Parathyroid adenoma (tissue), 2 donors: Measurements from ENCODE around the gene UHMK1.
"Not testable (repeated sequence)": the region's sequence is repeated elsewhere in the genome, so short reads cannot be mapped to it uniquely, and the experiment has no call there.

Experiments used
- H2AFZ ChIP-seq: fragments of 300-600 bp; sonication (generic); one replicate; pipeline ENCODE4 v1.7.0; 2017; ENCODE audit warnings: antibody characterized with exemption, mild to moderate bottlenecking
- H3K27ac ChIP-seq: fragments of 300-600 bp; sonication (generic); one replicate; pipeline ENCODE4 v1.7.0; 2017
- H3K27me3 ChIP-seq: fragments of 300-600 bp; sonication (generic); one replicate; pipeline ENCODE4 v1.7.0; 2017; ENCODE audit warnings: low read length; ENCODE audit not compliant: control insufficient read depth, insufficient read depth
- H3K36me3 ChIP-seq: fragments of 300-600 bp; sonication (generic); one replicate; pipeline ENCODE4 v1.7.0; 2017; ENCODE audit warnings: low read length; ENCODE audit not compliant: control insufficient read depth, insufficient read depth
- H3K4me1 ChIP-seq: fragments of 300-600 bp; sonication (generic); one replicate; pipeline ENCODE4 v1.7.0; 2017; ENCODE audit warnings: control low read depth
- H3K4me2 ChIP-seq: fragments of 300-600 bp; sonication (generic); one replicate; pipeline ENCODE4 v1.7.0; 2017; ENCODE audit warnings: low read length
- H3K4me3 ChIP-seq: fragments of 300-600 bp; sonication (generic); one replicate; pipeline ENCODE4 v1.7.0; 2017; ENCODE audit warnings: low read depth, low read length
- H3K79me2 ChIP-seq: fragments of 300-600 bp; sonication (generic); one replicate; pipeline ENCODE4 v1.7.0; 2017; ENCODE audit warnings: control low read depth
- H3K9ac ChIP-seq: fragments of 300-600 bp; sonication (generic); one replicate; pipeline ENCODE4 v1.7.0; 2017; ENCODE audit warnings: mild to moderate bottlenecking
- H3K9me3 ChIP-seq: fragments of 300-600 bp; sonication (generic); one replicate; pipeline ENCODE4 v1.7.0; 2017; ENCODE audit warnings: low read length; ENCODE audit not compliant: control insufficient read depth
- CTCF ChIP-seq: fragments of 300-600 bp; sonication (generic); IDR thresholded peaks from one replicate; pipeline ENCODE4 v1.7.0; 2017; ENCODE audit warnings: antibody characterized with exemption, mild to moderate bottlenecking
- donor health status: primary hyperparathyroidism.

UHMK1 gene

DNA sequence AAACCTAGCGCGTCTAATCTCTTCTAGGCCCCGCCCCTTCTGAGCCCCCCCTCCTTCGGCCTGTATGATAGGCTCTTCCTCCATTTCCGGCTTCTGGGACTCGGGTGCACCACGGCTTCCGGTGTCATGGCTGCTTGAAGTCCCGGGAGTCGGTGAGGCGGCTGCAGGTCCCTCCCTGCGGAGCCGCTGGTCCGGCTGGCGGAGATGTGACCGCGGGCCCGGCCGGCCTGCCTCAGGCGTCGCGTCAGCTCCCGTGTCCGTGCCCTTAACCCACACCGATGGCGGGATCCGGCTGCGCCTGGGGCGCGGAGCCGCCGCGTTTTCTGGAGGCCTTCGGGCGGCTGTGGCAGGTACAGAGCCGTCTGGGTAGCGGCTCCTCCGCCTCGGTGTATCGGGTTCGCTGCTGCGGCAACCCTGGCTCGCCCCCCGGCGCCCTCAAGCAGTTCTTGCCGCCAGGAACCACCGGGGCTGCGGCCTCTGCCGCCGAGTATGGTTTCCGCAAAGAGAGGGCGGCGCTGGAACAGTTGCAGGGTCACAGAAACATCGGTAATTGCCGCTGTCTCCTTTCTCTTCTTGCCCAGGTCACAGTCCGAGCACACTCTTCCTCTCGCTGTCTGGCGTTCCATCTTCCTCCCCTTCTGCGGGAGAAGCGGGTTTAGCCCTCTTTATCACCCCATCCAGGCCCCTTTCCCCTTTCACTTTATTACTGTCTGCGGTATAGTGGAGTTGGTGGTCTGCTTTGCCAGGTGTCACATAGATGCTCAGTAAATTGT, at the start of gene UHMK1:
Gene UHMK1 (plus strand): TSS at position 96 of the 773 bp plus-strand sequence. CDS start 183 bp downstream, at position 279.
- Histone ChIP-seq H3K79me2 (no peaks in the 10 kb centered on the region), H2AFZ (peak within 1 kb of the TSS; percentile 94), H3K27me3 (no peaks in the 10 kb centered on the region), H3K4me1 (no peaks in the 10 kb centered on the region), H3K4me2 (peak within 1 kb of the TSS; percentile 66), H3K9ac (peak within 1 kb of the TSS; percentile 87), H3K9me3 (no peaks in the 10 kb centered on the region), H3K4me3 (peak within 1 kb of the TSS; percentile 99), H3K36me3 (no peaks in the 10 kb centered on the region), H3K27ac (peak within 1 kb of the TSS; percentile 88)
- no peak for TF ChIP-seq CTCF

GRCh38 chr1:162454361-162454760, 43.3 kb upstream of the UHMK1 start:
- not testable (repeated sequence) for H3K4me3 ChIP-seq, H3K9ac ChIP-seq, H3K27me3 ChIP-seq, H3K4me2 ChIP-seq, H3K27ac ChIP-seq, H2AFZ ChIP-seq, H3K79me2 ChIP-seq, H3K9me3 ChIP-seq, H3K4me1 ChIP-seq, H3K36me3 ChIP-seq

GRCh38 chr1:162456323-162456722, 41.3 kb upstream of the UHMK1 start:
- no peaks in the 10 kb centered on the region for H3K36me3 ChIP-seq
- H3K79me2 ChIP-seq, result no peaks in the 10 kb centered on the region
- no peak overlapping the region for H2AFZ ChIP-seq
- H3K27me3 ChIP-seq, result no peaks in the 10 kb centered on the region
- TF ChIP-seq CTCF, result no peak
- H3K4me1 ChIP-seq, result no peaks in the 10 kb centered on the region
- no peak overlapping the region for H3K27ac ChIP-seq
- no peaks in the 10 kb centered on the region for H3K9me3 ChIP-seq
- no peak overlapping the region for H3K4me3 ChIP-seq
- no peak overlapping the region for H3K4me2 ChIP-seq
- H3K9ac ChIP-seq, result no peak overlapping the region

- Histone ChIP-seq H3K9me3 (no peaks in the 10 kb centered on the region), H3K9ac (no peak overlapping the region), H2AFZ (no peak overlapping the region), H3K79me2 (no peaks in the 10 kb centered on the region), H3K27ac (no peak overlapping the region), H3K36me3 (no peaks in the 10 kb centered on the region), H3K4me1 (no peaks in the 10 kb centered on the region), H3K4me3 (no peak overlapping the region), H3K4me2 (no peak overlapping the region), H3K27me3 (no peaks in the 10 kb centered on the region)
- no peak for TF ChIP-seq CTCF
Measured at GRCh38 chr1:162458236-162458635, 39.4 kb upstream of the UHMK1 start.

GRCh38 chr1:162462425-162462824, 35.2 kb upstream of the UHMK1 start:
- not testable (repeated sequence) for H2AFZ ChIP-seq, H3K27me3 ChIP-seq, H3K9ac ChIP-seq, H3K9me3 ChIP-seq, H3K4me1 ChIP-seq, H3K36me3 ChIP-seq, H3K4me3 ChIP-seq, H3K79me2 ChIP-seq, H3K4me2 ChIP-seq, H3K27ac ChIP-seq

- Histone ChIP-seq H3K27me3 (no peaks in the 10 kb centered on the region), H3K9me3 (no peaks in the 10 kb centered on the region)
- TF ChIP-seq CTCF, result no peak
Measured at GRCh38 chr1:162463021-162463420, 34.6 kb upstream of the UHMK1 start.

More at GRCh38 chr1:162463021-162463420, 34.6 kb upstream of the UHMK1 start:
- Histone ChIP-seq H3K4me3 (no peak overlapping the region), H3K79me2 (no peaks in the 10 kb centered on the region), H3K36me3 (no peaks in the 10 kb centered on the region), H3K4me2 (no peak overlapping the region), H3K9ac (no peak overlapping the region), H3K4me1 (no peaks in the 10 kb centered on the region), H3K27ac (no peak overlapping the region), H2AFZ (no peak overlapping the region)
